Activated naive CD4-positive, alpha-beta T cell (primary cell): ENCODE data around the gene PFKL.

ENCODE experiments used
- DNase-seq, 4 experiments: peaks; one replicate each; lab custom pipeline; 2025; lab: John Stamatoyannopoulos, UW

Gene PFKL

DNA sequence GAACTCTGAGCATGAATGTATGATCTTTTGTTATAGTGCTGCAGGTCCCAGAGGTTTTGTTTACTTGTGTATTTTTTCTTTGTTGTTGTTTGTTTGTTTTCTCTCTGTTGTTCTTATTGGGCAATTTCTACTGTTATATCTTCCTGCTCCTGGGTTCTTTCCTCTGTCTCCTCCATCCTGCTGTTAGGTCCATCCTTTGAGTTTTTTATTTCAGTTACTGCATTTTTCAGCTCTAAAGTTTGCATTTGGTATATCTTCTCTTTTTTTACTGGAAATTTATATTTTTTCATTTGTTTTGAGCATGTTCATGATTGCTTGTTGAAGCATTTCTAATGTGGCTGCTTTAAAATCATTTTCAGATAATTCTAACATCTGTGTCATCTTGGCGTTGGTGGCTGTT lies 63.4 kb downstream of the PFKL start:
- no peak for DNase-seq

DNA sequence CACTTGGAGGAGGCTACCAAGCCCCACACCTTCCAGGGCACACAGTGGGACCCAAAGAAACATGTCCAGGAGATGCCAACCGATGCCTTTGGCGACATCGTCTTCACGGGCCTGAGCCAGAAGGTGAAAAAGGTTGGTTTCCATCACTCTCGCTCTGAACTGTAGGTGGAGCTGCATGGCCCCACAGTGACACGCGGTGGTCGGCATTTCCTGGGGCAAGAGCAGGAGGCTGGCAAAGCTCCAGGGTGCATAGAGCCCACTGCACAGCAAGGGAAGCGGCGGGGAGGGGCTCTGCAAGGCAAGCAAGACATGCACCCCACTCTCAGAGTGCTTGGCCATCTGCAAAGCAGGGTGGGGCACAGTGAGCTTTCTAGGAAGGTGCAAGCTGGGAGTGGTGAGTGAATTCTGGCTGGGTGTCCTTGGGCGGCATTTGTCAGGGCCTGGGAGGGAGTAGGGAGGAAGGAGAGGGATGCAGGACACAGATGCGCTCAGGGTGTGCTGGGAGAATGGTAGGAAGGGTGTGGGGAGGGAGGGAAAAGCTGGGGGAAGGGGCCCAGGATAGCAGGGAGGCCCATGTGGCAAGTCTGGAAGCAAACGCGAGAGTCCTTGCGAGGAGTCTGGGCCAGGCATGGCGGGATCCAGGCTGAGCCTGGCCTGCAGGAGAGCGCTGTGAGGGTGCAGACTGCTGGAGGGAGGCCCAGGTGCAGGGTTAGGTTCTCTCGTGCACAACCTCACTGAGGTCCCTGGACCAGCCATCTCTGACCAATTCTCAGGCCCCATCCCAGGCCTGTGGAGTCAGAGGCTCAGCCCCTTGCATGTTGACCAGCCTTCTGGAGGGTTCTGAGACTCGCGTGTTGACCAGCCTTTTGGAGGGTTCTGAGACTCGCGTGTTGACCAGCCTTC lies 64.5 kb downstream of the PFKL start:
- DNase-seq: no peak

DNA sequence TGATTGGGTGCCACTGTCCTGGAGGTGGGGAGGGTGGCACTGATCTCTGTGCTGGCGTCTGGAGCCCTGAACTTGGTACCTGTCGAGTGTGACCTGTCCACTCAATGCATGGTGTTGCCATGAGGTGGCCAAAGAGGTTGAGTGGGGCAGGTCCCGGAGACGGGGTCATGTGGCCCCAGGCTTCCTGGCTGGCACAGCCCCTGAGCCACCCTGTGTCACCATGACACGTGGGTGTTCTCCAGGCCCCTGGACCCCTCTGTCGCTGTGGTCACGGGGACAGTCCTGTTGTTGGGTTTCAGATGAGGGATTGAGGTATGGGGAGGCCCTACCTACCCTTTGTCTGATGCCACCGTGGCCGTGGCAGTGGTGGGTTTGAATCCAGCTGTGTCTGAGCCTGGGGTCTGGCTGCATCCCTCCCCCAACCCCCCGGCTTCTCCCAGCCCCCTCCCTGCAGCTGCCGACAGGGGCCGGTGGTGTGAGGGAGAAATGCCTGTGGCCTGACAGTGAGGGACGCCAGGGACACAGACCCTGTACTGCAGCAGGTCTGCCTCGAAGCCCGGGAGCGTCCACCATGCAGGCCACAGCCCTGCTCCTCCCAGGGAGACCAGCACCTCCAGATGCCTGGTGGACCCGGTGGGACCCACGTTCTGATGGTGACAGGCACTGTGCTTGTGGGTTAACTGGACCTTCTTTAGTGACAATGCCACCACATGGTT lies 65.6 kb downstream of the PFKL start:
- DNase-seq: no peak

DNA sequence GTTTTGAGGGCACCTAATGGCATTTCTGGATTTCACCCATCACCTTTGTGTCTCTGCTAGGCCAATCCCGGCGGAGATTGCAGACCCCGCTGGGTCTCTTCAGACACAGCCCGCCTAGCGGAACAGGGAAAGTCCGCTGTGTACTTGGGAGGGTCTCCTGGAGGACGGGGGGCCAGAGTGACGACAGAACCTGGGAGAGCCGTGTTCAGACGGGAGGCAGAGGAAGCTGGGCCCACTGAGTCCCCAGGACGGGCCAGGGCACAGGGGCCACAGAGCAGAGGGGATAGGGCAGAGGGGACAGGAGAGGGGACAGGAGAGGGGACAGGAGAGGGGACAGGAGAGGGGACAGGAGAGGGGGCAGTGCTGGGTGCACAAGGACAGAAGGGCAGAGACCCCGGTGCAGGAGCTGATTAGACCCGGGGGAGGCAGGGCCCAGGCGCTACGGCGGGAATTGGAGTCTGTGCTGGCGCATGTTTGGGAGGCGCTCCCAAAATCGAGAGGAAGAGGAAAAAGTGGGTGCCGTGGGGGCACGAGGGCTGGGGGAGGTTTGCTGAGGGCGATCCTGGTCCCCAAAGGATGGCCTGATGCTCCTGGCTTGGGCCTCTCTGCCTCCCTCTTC lies 66.2 kb downstream of the PFKL start:
- DNase-seq: no peak

DNA sequence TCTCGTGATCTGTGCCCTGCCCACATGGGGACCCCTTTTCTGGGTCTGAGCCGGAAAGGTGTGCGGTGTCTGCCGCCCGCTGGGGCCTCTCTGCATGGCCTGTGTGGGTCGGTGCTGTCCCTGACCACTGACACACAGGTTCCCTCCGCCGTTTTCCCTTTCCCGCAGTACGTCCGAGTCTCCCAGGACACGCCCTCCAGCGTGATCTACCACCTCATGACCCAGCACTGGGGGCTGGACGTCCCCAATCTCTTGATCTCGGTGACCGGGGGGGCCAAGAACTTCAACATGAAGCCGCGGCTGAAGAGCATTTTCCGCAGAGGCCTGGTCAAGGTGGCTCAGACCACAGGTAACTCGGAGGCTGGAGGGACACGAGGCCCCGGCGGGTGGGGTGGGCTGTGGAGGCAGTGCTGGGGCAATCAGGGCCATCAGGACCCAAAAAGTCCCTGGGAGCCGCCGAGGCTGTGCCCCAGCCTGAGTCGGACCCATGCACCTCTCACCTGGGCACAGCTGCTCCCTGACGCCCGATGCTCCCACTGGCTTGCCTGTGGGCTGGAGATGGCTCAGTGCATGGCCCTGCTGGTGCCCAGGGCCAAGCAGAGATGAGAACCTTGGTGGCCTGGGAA lies 66.8 kb downstream of the PFKL start:
- DNase-seq: no peak

DNA sequence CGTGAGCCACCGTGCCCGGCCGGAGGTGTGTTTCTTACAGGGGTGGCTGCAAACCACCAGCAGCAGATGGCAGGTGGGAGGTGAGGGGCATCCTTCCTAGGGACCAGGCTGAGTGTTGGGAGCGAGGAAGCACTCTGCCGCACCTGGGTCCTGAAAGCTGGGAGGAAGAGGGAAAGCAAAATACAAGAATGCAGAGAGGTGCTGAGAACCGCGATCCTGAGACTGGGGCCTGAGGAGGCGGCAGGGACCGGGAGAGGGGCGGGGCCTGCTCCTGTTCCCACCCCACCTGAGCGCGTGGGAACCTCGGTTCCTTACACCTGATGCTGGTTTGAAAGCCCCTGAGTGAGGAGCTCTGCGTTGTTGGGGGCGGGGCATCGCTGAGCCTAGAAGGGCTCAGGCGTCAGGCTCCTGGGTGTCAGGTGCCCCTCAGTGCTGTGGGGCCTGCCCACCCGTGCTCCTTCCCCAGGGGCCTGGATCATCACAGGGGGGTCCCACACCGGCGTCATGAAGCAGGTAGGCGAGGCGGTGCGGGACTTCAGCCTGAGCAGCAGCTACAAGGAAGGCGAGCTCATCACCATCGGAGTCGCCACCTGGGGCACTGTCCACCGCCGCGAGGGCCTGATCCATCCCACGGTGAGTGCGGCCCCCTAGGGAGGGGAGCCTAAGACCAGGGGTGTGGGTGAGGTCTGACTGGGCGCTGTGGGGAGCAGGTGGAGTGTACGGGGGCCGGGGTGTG lies 69.0 kb downstream of the PFKL start:
- no peak for DNase-seq

DNA sequence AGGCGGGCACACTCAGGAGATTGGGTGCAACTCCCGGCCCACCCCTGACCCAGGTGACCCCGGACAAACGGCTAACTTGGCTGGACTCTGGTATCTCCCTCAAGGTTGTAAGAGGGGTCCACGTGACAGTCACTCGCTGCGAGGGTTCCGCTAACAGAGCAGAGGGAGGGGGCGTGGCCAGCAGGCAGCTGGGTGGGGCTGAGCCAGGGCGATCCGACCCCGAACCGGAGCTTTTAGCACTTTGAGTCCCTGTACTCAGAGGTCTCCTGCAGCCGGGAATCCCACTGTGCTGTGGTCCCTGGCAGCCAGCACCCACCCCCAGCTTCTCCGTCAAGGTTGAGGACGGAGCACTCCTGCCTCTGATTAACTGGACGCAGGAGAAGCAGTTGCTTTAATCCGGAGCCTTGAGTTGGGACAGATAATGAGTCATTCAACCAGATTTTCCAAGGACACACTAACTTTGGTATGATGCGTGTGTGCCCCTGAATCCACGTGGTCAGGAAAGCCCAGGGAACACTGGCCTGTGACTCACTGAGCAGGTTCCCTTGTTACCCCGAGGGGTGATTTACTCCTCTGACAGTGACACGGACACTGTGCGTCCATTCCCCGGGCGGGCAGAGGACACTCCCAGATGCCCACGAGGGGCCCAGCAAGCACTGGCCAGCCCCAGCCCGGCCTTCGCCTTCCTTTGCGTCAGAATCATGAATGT lies 70.3 kb downstream of the PFKL start:
- DNase-seq: no peak

DNA sequence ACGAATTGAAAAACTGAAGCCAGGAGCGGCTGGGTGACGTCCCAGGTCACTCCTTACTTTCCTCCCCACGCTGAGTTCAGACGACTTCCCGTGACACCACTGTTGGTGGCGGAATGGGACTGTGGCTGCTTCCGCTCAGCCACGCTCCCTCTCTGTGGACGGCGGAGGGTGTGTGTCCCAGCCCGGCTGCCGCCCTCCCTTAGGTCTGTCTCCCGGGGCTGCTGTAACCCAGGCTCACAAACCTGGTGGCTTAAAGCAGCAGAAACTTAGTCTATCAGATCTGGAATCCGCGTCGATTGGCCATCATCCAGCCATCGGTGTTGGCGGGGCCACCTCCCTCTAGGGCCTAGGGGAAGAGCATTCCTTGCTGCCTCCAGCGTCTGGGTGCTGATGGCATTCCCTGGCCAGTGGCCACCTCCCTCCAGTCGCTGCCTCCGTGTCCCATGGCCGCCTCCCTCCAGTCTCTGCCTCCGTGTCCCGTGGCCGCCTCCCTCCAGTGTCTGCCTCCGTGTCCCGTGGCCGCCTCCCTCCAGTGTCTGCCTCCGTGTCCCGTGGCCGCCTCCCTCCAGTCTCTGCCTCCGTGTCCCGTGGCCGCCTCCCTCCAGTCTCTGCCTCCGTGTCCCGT lies 71.0 kb downstream of the PFKL start:
- DNase-seq: no peak

DNA sequence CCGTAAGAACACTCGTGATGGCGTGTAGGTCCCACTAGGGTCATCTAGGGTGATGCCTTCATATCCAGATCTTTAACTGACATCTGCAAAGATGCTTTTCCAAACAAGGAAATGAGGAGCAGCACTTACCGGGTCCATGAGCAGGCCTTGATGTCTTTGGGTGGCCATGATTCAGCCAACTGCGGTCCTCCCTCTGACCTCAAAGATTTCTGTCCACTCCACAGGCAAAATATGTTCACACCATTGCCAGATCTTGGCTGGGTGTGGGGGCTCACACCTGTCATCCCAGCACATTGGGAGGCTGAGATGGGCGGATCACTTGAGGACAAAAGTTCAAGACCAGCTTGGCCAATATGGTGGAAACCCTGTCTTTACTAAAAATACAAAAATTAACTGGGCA lies 71.7 kb downstream of the PFKL start:
- DNase-seq: no peak

DNA sequence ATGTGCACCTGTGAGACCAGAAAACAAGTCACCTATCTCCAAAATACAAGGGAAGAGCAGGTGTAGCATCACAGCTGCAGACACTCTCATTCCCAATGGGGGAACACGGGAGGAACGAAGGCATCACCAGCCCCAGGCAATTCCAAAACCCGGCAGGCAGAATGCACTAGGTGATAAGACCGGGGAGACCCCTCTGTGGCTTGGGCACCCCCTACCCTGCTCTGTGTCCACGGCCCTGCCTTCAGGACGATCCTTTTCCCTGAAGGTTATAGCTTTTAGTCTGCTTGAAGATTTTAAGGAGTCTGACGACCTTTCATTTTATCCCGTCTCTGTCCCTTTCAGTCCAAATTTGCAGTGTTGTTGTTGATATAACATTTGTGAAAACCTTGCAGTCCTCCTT lies 72.8 kb downstream of the PFKL start:
- no peak for DNase-seq

DNA sequence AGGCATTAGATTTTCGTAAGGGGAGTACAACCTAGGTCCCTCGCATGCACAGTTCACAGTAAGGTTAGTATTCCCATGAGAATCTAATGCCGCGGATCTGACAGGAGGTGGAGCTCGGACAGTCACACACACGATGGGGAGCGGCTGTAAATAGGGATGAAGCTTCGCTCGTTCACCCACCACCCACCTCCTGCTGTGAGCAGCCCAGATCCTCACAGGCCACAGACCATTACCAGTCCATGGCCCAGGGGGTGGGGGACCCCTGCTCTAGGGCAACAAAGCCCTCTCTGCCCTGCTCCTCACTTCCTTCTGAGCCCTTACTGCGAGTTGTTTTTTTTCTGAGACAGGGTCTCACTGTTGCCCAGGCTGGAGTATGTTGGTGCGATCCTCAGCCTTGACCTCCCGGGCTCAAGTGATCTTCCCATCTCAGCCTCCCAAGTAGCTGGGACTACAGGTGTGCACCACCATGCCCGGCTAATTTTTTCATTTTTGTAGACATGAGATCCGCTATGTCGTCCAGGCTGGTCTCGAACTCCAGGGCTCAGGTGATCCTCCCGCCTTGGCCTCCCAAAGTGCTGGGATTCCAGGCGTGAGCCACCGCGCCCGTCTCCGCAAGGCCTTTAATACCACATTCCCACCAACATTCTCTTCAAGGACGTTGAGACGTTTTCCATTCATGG lies 74.9 kb downstream of the PFKL start:
- no peak for DNase-seq

DNA sequence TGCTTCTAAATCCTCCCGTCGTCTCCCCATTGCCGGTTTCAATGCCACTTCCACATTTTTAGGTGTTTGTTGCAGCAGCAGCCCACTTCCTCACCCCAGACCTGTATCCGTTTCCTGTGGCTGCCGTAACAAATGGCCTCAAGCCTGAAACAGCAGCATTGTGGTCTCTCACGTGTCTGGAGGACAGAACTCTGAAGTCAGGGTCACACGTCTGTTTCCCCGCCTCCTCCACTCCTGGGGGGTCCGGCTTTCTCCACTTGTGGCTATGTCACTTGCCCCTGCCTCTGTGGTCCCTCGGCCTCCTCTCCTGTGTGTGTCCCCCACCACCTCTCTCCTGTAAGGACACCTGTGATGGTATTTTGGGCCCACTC lies 75.4 kb downstream of the PFKL start:
- no peak for DNase-seq

DNA sequence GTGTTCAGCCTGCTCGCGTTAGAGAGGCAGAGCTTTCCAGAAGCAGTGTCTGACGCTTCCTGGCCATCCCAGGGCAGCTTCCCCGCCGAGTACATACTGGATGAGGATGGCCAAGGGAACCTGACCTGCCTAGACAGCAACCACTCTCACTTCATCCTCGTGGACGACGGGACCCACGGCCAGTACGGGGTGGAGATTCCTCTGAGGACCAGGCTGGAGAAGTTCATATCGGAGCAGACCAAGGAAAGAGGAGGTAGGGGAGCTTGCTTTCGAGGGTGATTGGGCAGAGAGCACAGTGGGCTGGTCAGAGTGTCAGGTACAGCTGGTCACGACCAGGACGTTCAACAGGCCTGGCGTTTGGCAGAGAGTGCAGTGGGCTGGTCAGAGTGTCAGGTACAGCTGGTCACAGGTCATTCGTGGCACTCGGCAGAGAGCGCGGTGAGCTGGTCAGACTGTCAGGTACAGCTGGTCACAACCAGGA lies 75.9 kb downstream of the PFKL start:
- no peak for DNase-seq

DNA sequence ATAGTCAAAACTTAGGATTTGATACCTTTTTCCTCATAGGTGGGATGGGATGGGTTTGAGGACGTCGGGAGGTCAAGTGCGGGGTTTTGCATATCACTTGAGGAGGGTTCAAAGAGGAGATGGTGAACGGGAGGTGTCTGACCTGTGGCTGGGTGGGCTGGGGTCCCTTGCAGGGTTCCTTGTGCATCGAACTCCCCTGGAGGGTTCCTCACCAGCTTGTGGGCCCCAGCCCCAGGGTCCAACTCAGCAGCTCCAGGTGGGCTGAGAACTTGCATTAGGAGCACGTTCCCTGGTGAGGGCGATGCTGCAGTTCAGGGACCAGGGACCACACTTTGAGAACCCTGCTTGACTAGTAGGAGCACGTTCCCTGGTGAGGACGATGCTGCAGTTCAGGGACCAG lies 76.8 kb downstream of the PFKL start:
- no peak for DNase-seq
